Mesenchymal stem cell (in vitro differentiated cells and primary cell): ENCODE data around the gene PITPNC1.

Experiments
- DNase-seq: peaks from one replicate; pipeline ENCODE4 v3.0.0-alpha.2; 2013
- H2AFZ ChIP-seq: one replicate; pipeline ENCODE4 v1.6.1; 2013; ENCODE audit warnings: low read depth, mild to moderate bottlenecking, control low read depth, inconsistent platforms, low read length, moderate library complexity
- H2AK5ac ChIP-seq: 2 replicates; pipeline ENCODE4 v1.6.1; 2013; ENCODE audit warnings: low read length, moderate library complexity, mild to moderate bottlenecking, inconsistent platforms; ENCODE audit not compliant: severe bottlenecking
- H2BK120ac ChIP-seq: one replicate; pipeline ENCODE4 v1.6.1; 2013; ENCODE audit warnings: low read depth, mild to moderate bottlenecking, inconsistent platforms, low read length, moderate library complexity
- H2BK12ac ChIP-seq, 2 experiments: one replicate each; pipeline ENCODE4 v1.6.1; 2013; ENCODE audit warnings: inconsistent platforms in 2 of 2, low read length in 2 of 2, mild to moderate bottlenecking in 2 of 2, moderate library complexity in 2 of 2, control low read depth in 1 of 2
- H2BK15ac ChIP-seq: one replicate; pipeline ENCODE4 v1.6.1; 2013; ENCODE audit warnings: mild to moderate bottlenecking, low read depth, inconsistent platforms; ENCODE audit not compliant: poor library complexity, severe bottlenecking
- H2BK5ac ChIP-seq: 2 replicates; pipeline ENCODE4 v1.6.1; 2013; ENCODE audit warnings: low read depth, mild to moderate bottlenecking, low read length, control low read depth, inconsistent platforms; ENCODE audit not compliant: poor library complexity, severe bottlenecking
- H3K14ac ChIP-seq, 2 experiments: one replicate each; pipeline ENCODE4 v1.6.1; 2013; ENCODE audit warnings: inconsistent platforms in 2 of 2, low read length in 2 of 2, control low read depth in 1 of 2, mild to moderate bottlenecking in 1 of 2, moderate library complexity in 1 of 2
- H3K18ac ChIP-seq, 2 experiments: one replicate each; pipeline ENCODE4 v1.6.1; 2013; ENCODE audit warnings: inconsistent platforms in 2 of 2, low read length in 2 of 2, control low read depth in 1 of 2, low read depth in 1 of 2, mild to moderate bottlenecking in 1 of 2
- H3K23ac ChIP-seq, 2 experiments: one replicate each; pipeline ENCODE4 v1.6.1; 2013; ENCODE audit warnings: inconsistent platforms in 2 of 2, low read length in 2 of 2, mild to moderate bottlenecking in 2 of 2, moderate library complexity in 2 of 2, control low read depth in 1 of 2
- H3K27ac ChIP-seq: 2 replicates; pipeline ENCODE4 v1.5.1; 2013; ENCODE audit warnings: mild to moderate bottlenecking, moderate library complexity, low read length, control low read depth, inconsistent platforms; ENCODE audit not compliant: poor library complexity, severe bottlenecking
- H3K27me3 ChIP-seq, 2 experiments: 2 replicates each; pipeline versions ENCODE4 v1.6.1 to v1.7.0; 2013; ENCODE audit warnings: low read length in 2 of 2, mild to moderate bottlenecking in 2 of 2, moderate library complexity in 2 of 2, control low read depth in 1 of 2, inconsistent platforms in 1 of 2; ENCODE audit not compliant: control insufficient read depth in 1 of 2, insufficient read depth in 1 of 2
- H3K36me3 ChIP-seq, 2 experiments: 2 replicates each; pipeline versions ENCODE4 v1.6.1 to v1.7.0; 2013; ENCODE audit warnings: low read length in 2 of 2, control low read depth in 1 of 2, inconsistent platforms in 1 of 2, low read depth in 1 of 2, mild to moderate bottlenecking in 1 of 2; ENCODE audit not compliant: insufficient read depth in 2 of 2, control insufficient read depth in 1 of 2
- H3K4ac ChIP-seq, 2 experiments: one replicate each; pipeline ENCODE4 v1.6.1; 2013; ENCODE audit warnings: inconsistent platforms in 2 of 2, low read length in 2 of 2, mild to moderate bottlenecking in 2 of 2, moderate library complexity in 2 of 2, control low read depth in 1 of 2, low read depth in 1 of 2
- H3K4me1 ChIP-seq: 2 replicates; pipeline ENCODE4 v1.6.1; 2013; ENCODE audit warnings: low read depth, low read length, control low read depth; ENCODE audit not compliant: control insufficient read depth, insufficient read depth
- H3K4me2 ChIP-seq: 2 replicates; pipeline ENCODE4 v1.6.1; 2013; ENCODE audit warnings: low read length, mild to moderate bottlenecking, inconsistent platforms; ENCODE audit not compliant: poor library complexity, severe bottlenecking
- H3K4me3 ChIP-seq, 2 experiments: 2 replicates each; pipeline versions ENCODE4 v1.5.1 to v1.7.0; 2013; ENCODE audit warnings: low read length in 2 of 2, mild to moderate bottlenecking in 2 of 2, control low read depth in 1 of 2, low read depth in 1 of 2; ENCODE audit not compliant: insufficient read depth in 1 of 2
- H3K79me1 ChIP-seq: replicated peaks from 2 replicates; pipeline ENCODE4 v1.6.1; 2013; ENCODE audit warnings: mild to moderate bottlenecking, control low read depth, low read length, inconsistent platforms; ENCODE audit not compliant: poor library complexity, severe bottlenecking
- H3K9ac ChIP-seq: 2 replicates; pipeline ENCODE4 v1.7.0; 2013; ENCODE audit warnings: mild to moderate bottlenecking, low read length, moderate library complexity
- H3K9me3 ChIP-seq: 2 replicates; pipeline ENCODE4 v1.7.0; 2013; ENCODE audit warnings: mild to moderate bottlenecking, low read length; ENCODE audit not compliant: control insufficient read depth
- H4K8ac ChIP-seq: one replicate; pipeline ENCODE4 v1.6.1; 2013; ENCODE audit warnings: inconsistent platforms, mild to moderate bottlenecking, low read length, moderate library complexity
- H4K91ac ChIP-seq: one replicate; pipeline ENCODE4 v1.6.1; 2013; ENCODE audit warnings: mild to moderate bottlenecking, low read length, inconsistent platforms
- WGBS: methylation state at CpG from one replicate; pipeline ENCODE4 v1.1.7; 2013; ENCODE audit warnings: mixed read lengths; 5-methylcytosine and 5-hydroxymethylcytosine counted together

Gene PITPNC1

DNA sequence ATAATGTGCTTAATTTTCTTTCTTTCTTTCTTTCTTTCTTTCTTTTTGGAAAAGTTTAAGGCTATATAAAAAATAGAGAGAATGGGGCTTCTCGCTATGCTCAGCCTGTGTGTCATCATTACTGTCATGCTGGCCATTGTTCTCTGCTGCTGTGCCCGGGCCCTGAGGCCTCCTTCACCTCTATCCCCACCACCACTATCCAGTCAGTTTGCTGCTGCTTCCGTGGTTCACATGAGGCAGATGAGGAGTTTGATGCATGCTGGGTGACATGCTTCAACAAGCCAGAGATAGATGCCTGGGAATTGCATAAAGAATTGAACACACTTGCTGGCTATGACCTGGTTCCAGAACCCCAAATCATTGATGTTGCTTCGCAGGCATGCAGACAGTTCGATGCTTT is 36.3 kb downstream of the PITPNC1 start:
- Histone ChIP-seq H3K18ac (no peak overlapping the region), H3K14ac (no peak overlapping the region), H3K9ac (no peak overlapping the region), H3K23ac (no peak overlapping the region), H4K8ac (no peak overlapping the region), H3K36me3 (no peaks in the 10 kb centered on the region), H3K4me2 (no peak overlapping the region), H2BK15ac (no peak overlapping the region), H2BK12ac (no peak overlapping the region), H3K79me1 (peaks cover 25% of the 10 kb centered on the region), H3K9me3 (no peaks in the 10 kb centered on the region), H2BK5ac (no peak overlapping the region), H3K27me3 (no peaks in the 10 kb centered on the region), H4K91ac (no peak overlapping the region), H3K4me1 (no peaks in the 10 kb centered on the region), H2AFZ (no peak overlapping the region), H3K4me3 (no peak overlapping the region), H2BK120ac (no peak overlapping the region), H3K27ac (no peak overlapping the region), H2AK5ac (no peak overlapping the region), H3K4ac (no peak overlapping the region)
- 95% methylated on average over 4 of the region's 5 CpGs for WGBS
- DNase-seq, result no peak

- no peaks in the 10 kb centered on the region for H3K36me3 ChIP-seq
- no peak for DNase-seq
- H3K27me3 ChIP-seq, result no peaks in the 10 kb centered on the region
- H3K4me2 ChIP-seq, result no peak overlapping the region
- H2BK120ac ChIP-seq, result no peak overlapping the region
- no peak overlapping the region for H4K8ac ChIP-seq
- no peaks in the 10 kb centered on the region for H3K4me1 ChIP-seq
- H2BK15ac ChIP-seq, result no peak overlapping the region
- H3K23ac ChIP-seq, result no peak overlapping the region
- H2AK5ac ChIP-seq, result no peak overlapping the region
- H3K27ac ChIP-seq, result no peak overlapping the region
- H3K79me1 ChIP-seq, result peaks cover 26% of the 10 kb centered on the region
- no peak overlapping the region for H2BK12ac ChIP-seq
- no peak overlapping the region for H4K91ac ChIP-seq
- H3K9ac ChIP-seq, result no peak overlapping the region
- H2BK5ac ChIP-seq, result no peak overlapping the region
- no CpG with 5 or more reads among the region's 1 CpG for WGBS
- no peak overlapping the region for H3K14ac ChIP-seq
- H3K4ac ChIP-seq, result no peak overlapping the region
- no peak overlapping the region for H3K18ac ChIP-seq
- H2AFZ ChIP-seq, result no peak overlapping the region
- no peak overlapping the region for H3K4me3 ChIP-seq
- H3K9me3 ChIP-seq, result no peaks in the 10 kb centered on the region
Observed at GRCh38 chr17:67414130-67414529, 37.0 kb downstream of the PITPNC1 start.

- peaks cover 28% of the 10 kb centered on the region for H3K79me1 ChIP-seq
- H2BK12ac ChIP-seq, result no peak overlapping the region
- no peak overlapping the region for H3K4me2 ChIP-seq
- H4K8ac ChIP-seq, result no peak overlapping the region
- H3K4me1 ChIP-seq, result no peaks in the 10 kb centered on the region
- no peaks in the 10 kb centered on the region for H3K36me3 ChIP-seq
- WGBS, result no CpG with 5 or more reads among the region's 2 CpGs
- no peak overlapping the region for H3K23ac ChIP-seq
- H2BK5ac ChIP-seq, result no peak overlapping the region
- H2AK5ac ChIP-seq, result no peak overlapping the region
- H3K14ac ChIP-seq, result no peak overlapping the region
- H3K27ac ChIP-seq, result no peak overlapping the region
- H3K4ac ChIP-seq, result no peak overlapping the region
- H3K18ac ChIP-seq, result no peak overlapping the region
- no peak overlapping the region for H2AFZ ChIP-seq
- no peaks in the 10 kb centered on the region for H3K27me3 ChIP-seq
- no peaks in the 10 kb centered on the region for H3K9me3 ChIP-seq
- no peak overlapping the region for H3K9ac ChIP-seq
- no peak overlapping the region for H3K4me3 ChIP-seq
- H2BK120ac ChIP-seq, result no peak overlapping the region
- DNase-seq, result no peak
- H4K91ac ChIP-seq, result no peak overlapping the region
- H2BK15ac ChIP-seq, result no peak overlapping the region
Observed at GRCh38 chr17:67414559-67414958, 37.5 kb downstream of the PITPNC1 start.

DNA sequence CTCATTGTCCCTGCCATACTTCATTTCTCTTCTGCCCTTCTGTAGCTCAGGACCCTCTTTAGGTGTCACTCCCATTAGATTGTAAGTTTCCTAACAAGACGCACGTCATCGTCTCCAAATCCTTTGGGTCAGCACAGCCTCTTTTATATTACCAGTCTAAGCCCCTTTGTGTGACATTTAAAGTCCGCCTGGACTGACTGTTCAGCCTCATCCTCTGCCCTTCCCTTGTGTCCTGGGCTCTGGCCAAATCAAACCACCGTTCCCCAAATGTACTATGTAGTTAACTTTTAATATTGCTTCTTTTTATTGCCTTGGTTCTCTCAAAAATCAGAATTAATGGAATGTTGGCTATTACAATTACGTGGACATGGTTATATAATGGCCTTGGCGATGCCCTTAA is 38.2 kb downstream of the PITPNC1 start:
- Histone ChIP-seq H4K91ac (no peak overlapping the region), H3K27ac (no peak overlapping the region), H2BK5ac (no peak overlapping the region), H3K14ac (no peak overlapping the region), H3K4me2 (no peak overlapping the region), H2AFZ (no peak overlapping the region), H3K79me1 (peaks cover 27% of the 10 kb centered on the region), H3K4ac (no peak overlapping the region), H3K18ac (no peak overlapping the region), H3K9ac (no peak overlapping the region), H3K27me3 (no peaks in the 10 kb centered on the region), H4K8ac (no peak overlapping the region), H2AK5ac (no peak overlapping the region), H2BK15ac (no peak overlapping the region), H3K9me3 (no peaks in the 10 kb centered on the region), H3K23ac (no peak overlapping the region), H2BK12ac (no peak overlapping the region), H2BK120ac (no peak overlapping the region), H3K4me3 (no peak overlapping the region), H3K36me3 (no peaks in the 10 kb centered on the region), H3K4me1 (no peaks in the 10 kb centered on the region)
- 96% methylated on average over 3 of the region's 7 CpGs for WGBS
- DNase-seq, result no peak
